ENCODE measurements around the gene PFN3. TPM values are rescaled to one million over a fixed set of nuclear protein-coding genes. Genes with fewer than 3 reads are reported as not detected.

PFN3 gene
- total and polyA plus RNA-seq, 2 of the 13 experiments (the other 11 are each of a cell fraction or from before 2014, with no cell fraction given) = not detected

DNA sequence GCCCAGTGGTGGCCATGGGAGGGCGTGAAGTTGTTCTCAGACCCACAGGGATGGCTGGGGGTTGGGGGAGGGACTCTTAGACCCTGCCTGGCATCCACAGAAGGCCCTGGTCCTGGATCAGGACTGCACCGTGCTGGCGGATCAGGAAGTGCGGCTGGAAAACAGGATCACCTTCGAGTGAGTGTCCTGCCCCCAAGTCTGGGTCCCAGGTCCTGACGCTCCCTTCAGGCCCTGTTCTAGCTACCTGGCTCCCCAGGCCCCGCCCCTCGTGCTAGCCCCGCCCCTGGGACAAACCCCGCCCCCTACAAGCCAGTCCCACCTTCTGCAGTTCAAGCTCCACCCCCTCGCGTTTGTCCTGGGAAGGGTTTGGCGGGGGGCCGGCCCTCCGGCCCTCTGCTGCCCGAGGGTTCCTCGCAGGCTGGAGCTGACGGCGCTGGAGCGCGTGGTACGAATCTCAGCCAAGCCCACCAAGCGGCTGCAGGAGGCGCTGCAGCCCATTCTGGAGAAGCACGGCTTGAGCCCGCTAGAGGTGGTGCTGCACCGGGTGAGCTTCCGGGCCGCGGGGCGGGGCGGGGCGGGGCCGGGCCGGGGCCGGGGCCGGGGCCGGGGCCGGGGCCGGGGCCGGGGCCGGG lies 29.9 kb downstream of the PFN3 start (continued):
- TF ChIP-seq ETV6 (CRISPR knock-in tag; conservative IDR thresholded peaks at IDR 0.05) (no peak), THYN1 (CRISPR knock-in tag; IDR thresholded peaks at IDR 0.05; ENCODE audit: borderline replicate concordance, low read depth) (no peak), ZEB1 (IDR thresholded peaks at IDR 0.05; ENCODE audit: insufficient replicate concordance, low read depth) (no peak), ZBTB7A (CRISPR knock-in tag; IDR thresholded peaks at IDR 0.05) (peak; percentile 64; the same call in 1 of the 2 replicates), ZBTB42 (CRISPR knock-in tag; IDR thresholded peaks at IDR 0.05) (no peak), RELA (CRISPR knock-in tag; IDR thresholded peaks at IDR 0.05) (0 out of 2 replicates have a peak, but pooled peaks have one; percentile 14), JARID2 (CRISPR knock-in tag; IDR thresholded peaks at IDR 0.05; ENCODE audit: insufficient replicate concordance) (no peak), PHF8 (CRISPR knock-in tag; IDR thresholded peaks at IDR 0.05) (peak; percentile 60), KDM2A (CRISPR knock-in tag; IDR thresholded peaks at IDR 0.05; ENCODE audit: borderline replicate concordance, low read depth) (peak; percentile 83; the same call in 1 of the 2 replicates), ZNF557 (CRISPR knock-in tag; IDR thresholded peaks at IDR 0.05) (0 out of 2 replicates have a peak, but pooled peaks have one; percentile 65), SRSF9 (IDR thresholded peaks at IDR 0.05; ENCODE audit: borderline replicate concordance, insufficient read depth, low read depth, low read length, poor library complexity, severe bottlenecking) (no peak)
- TF ChIP-seq, protein P1, sequence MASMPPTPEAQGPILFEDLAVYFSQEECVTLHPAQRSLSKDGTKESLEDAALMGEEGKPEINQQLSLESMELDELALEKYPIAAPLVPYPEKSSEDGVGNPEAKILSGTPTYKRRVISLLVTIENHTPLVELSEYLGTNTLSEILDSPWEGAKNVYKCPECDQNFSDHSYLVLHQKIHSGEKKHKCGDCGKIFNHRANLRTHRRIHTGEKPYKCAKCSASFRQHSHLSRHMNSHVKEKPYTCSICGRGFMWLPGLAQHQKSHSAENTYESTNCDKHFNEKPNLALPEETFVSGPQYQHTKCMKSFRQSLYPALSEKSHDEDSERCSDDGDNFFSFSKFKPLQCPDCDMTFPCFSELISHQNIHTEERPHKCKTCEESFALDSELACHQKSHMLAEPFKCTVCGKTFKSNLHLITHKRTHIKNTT (CRISPR knock-in tag; IDR thresholded peaks at IDR 0.05) = no peak
- TF ChIP-seq, protein P2, sequence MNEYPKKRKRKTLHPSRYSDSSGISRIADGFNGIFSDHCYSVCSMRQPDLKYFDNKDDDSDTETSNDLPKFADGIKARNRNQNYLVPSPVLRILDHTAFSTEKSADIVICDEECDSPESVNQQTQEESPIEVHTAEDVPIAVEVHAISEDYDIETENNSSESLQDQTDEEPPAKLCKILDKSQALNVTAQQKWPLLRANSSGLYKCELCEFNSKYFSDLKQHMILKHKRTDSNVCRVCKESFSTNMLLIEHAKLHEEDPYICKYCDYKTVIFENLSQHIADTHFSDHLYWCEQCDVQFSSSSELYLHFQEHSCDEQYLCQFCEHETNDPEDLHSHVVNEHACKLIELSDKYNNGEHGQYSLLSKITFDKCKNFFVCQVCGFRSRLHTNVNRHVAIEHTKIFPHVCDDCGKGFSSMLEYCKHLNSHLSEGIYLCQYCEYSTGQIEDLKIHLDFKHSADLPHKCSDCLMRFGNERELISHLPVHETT (CRISPR knock-in tag; conservative IDR thresholded peaks at IDR 0.05) = peak; percentile 61; the same call in 1 of the 2 replicates
- TF ChIP-seq, protein P3, sequence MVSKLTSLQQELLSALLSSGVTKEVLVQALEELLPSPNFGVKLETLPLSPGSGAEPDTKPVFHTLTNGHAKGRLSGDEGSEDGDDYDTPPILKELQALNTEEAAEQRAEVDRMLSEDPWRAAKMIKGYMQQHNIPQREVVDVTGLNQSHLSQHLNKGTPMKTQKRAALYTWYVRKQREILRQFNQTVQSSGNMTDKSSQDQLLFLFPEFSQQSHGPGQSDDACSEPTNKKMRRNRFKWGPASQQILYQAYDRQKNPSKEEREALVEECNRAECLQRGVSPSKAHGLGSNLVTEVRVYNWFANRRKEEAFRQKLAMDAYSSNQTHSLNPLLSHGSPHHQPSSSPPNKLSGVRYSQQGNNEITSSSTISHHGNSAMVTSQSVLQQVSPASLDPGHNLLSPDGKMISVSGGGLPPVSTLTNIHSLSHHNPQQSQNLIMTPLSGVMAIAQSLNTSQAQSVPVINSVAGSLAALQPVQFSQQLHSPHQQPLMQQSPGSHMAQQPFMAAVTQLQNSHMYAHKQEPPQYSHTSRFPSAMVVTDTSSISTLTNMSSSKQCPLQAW (CRISPR knock-in tag; IDR thresholded peaks at IDR 0.05) = peak; percentile 86
- TF ChIP-seq, protein P4, sequence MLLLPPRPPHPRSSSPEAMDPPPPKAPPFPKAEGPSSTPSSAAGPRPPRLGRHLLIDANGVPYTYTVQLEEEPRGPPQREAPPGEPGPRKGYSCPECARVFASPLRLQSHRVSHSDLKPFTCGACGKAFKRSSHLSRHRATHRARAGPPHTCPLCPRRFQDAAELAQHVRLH (CRISPR knock-in tag; IDR thresholded peaks at IDR 0.05; ENCODE audit: borderline replicate concordance, low read depth) = peak; percentile 73; the same call in 1 of the 2 replicates
- TF ChIP-seq, protein P5, sequence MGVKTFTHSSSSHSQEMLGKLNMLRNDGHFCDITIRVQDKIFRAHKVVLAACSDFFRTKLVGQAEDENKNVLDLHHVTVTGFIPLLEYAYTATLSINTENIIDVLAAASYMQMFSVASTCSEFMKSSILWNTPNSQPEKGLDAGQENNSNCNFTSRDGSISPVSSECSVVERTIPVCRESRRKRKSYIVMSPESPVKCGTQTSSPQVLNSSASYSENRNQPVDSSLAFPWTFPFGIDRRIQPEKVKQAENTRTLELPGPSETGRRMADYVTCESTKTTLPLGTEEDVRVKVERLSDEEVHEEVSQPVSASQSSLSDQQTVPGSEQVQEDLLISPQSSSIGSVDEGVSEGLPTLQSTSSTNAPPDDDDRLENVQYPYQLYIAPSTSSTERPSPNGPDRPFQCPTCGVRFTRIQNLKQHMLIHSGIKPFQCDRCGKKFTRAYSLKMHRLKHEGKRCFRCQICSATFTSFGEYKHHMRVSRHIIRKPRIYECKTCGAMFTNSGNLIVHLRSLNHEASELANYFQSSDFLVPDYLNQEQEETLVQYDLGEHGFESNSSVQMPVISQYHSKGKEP (CRISPR knock-in tag; IDR thresholded peaks at IDR 0.05) = no peak
- TF ChIP-seq, protein P6, sequence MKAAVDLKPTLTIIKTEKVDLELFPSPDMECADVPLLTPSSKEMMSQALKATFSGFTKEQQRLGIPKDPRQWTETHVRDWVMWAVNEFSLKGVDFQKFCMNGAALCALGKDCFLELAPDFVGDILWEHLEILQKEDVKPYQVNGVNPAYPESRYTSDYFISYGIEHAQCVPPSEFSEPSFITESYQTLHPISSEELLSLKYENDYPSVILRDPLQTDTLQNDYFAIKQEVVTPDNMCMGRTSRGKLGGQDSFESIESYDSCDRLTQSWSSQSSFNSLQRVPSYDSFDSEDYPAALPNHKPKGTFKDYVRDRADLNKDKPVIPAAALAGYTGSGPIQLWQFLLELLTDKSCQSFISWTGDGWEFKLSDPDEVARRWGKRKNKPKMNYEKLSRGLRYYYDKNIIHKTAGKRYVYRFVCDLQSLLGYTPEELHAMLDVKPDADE (CRISPR knock-in tag; IDR thresholded peaks at IDR 0.05) = 0 out of 2 replicates have a peak, but pooled peaks have one; percentile 24
- TF ChIP-seq, protein P7, sequence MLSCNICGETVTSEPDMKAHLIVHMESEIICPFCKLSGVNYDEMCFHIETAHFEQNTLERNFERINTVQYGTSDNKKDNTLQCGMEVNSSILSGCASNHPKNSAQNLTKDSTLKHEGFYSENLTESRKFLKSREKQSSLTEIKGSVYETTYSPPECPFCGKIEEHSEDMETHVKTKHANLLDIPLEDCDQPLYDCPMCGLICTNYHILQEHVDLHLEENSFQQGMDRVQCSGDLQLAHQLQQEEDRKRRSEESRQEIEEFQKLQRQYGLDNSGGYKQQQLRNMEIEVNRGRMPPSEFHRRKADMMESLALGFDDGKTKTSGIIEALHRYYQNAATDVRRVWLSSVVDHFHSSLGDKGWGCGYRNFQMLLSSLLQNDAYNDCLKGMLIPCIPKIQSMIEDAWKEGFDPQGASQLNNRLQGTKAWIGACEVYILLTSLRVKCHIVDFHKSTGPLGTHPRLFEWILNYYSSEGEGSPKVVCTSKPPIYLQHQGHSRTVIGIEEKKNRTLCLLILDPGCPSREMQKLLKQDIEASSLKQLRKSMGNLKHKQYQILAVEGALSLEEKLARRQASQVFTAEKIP (CRISPR knock-in tag; IDR thresholded peaks at IDR 0.05; ENCODE audit: borderline replicate concordance) = no peak

Measured in HepG2 (cell line).